ENCODE measurements around the gene HOXD3. TPM values are rescaled to one million over a fixed set of nuclear protein-coding genes. Genes with fewer than 3 reads are reported as not detected.
A peak's percentile ranks its signal among the peaks of the same experiment; 100 is the strongest.

The HOXD3 gene
- total RNA-seq, 2 experiments from 2014 or later, result not detected

- no peak for DNase-seq
- H3K27ac ChIP-seq (ENCODE audit: low read depth in 1 of 2, low read length in 2 of 2), result no peak overlapping the region
- no peak overlapping the region for H3K4me3 ChIP-seq (ENCODE audit: low read length)
- no peaks in the 10 kb centered on the region for H3K9me3 Mint-ChIP-seq
- no peak for TF ChIP-seq CTCF (IDR thresholded peaks at IDR 0.05)
- ChIA-PET POLR2A (no interaction called here), CTCF (no interaction called here)
- H3K27ac Mint-ChIP-seq, result no peak overlapping the region
- peak overlapping the region; percentile 57 for H3K4me3 Mint-ChIP-seq
- H3K36me3 ChIP-seq (ENCODE audit: insufficient read depth, low read length), result no peaks in the 10 kb centered on the region
- H3K27me3 Mint-ChIP-seq, result peaks cover 94% of the 10 kb centered on the region
- peaks cover 0 to 48% of the 10 kb centered on the region in 2 experiments for H3K9me3 ChIP-seq (ENCODE audit: control insufficient read depth in 1 of 2, insufficient read depth in 1 of 2, low read length in 2 of 2)
- ATAC-seq (ENCODE audit: poor library complexity), result no peak
- H3K4me1 ChIP-seq (ENCODE audit: insufficient read depth, low read length), result peaks cover 32% of the 10 kb centered on the region
- H3K27me3 ChIP-seq (ENCODE audit: control insufficient read depth in 1 of 2, insufficient read depth in 2 of 2, low read length in 2 of 2), result peaks cover 88 to 97% of the 10 kb centered on the region in 2 experiments
- intact Hi-C loops (cut with DNase I, micrococcal nuclease), result loop anchor here in 1 of 2 experiments (10.0 kb wide), 1 partner anchor 51 kb away; no protein-coding TSS in a partner anchor
- no peaks in the 10 kb centered on the region for H3K36me3 Mint-ChIP-seq (ENCODE audit: low read depth)
- peaks cover 28% of the 10 kb centered on the region for H3K4me1 Mint-ChIP-seq (ENCODE audit: low read depth)
Measured at GRCh38 chr2:176123411-176124109, 33.5 kb upstream of the HOXD3 start.

- peaks cover 30% of the 10 kb centered on the region for H3K4me1 Mint-ChIP-seq (ENCODE audit: low read depth)
- ATAC-seq (ENCODE audit: poor library complexity) (no peak), DNase-seq (no peak)
- peaks cover 94% of the 10 kb centered on the region for H3K27me3 Mint-ChIP-seq
- Histone ChIP-seq H3K27ac (ENCODE audit: low read depth in 1 of 2, low read length in 2 of 2) (no peak overlapping the region), H3K4me3 (ENCODE audit: low read length) (no peak overlapping the region), H3K27me3 (ENCODE audit: control insufficient read depth in 1 of 2, insufficient read depth in 2 of 2, low read length in 2 of 2) (peaks cover 90 to 98% of the 10 kb centered on the region in 2 experiments), H3K4me1 (ENCODE audit: insufficient read depth, low read length) (peaks cover 37% of the 10 kb centered on the region), H3K9me3 (ENCODE audit: control insufficient read depth in 1 of 2, insufficient read depth in 1 of 2, low read length in 2 of 2) (peaks cover 0 to 50% of the 10 kb centered on the region in 2 experiments), H3K36me3 (ENCODE audit: insufficient read depth, low read length) (no peaks in the 10 kb centered on the region)
- H3K9me3 Mint-ChIP-seq, result no peaks in the 10 kb centered on the region
- POLR2A ChIA-PET, result no interaction called here
- H3K27ac Mint-ChIP-seq, result no peak overlapping the region
- no peak for TF ChIP-seq CTCF (IDR thresholded peaks at IDR 0.05)
- no peaks in the 10 kb centered on the region for H3K36me3 Mint-ChIP-seq (ENCODE audit: low read depth)
- CTCF ChIA-PET, result interaction anchor here (4.4 kb wide), 1 partner anchor 1025 kb away, joined by 32 read pairs; no protein-coding TSS in a partner anchor
- intact Hi-C loops (cut with DNase I, micrococcal nuclease), result loop anchor here in 1 of 2 experiments (10.0 kb wide), 1 partner anchor 50 kb away; no protein-coding TSS in a partner anchor
- H3K4me3 Mint-ChIP-seq, result peak overlapping the region; percentile 57
Measured at GRCh38 chr2:176124110-176124946, 32.8 kb upstream of the HOXD3 start.

GRCh38 chr2:176124947-176125771 lies 31.9 kb upstream of the HOXD3 start:
- ATAC-seq (ENCODE audit: poor library complexity), result no peak
- ChIA-PET POLR2A (no interaction called here), CTCF (interaction anchor here (1.6 to 4.4 kb wide), 3 partner anchors 319 to 1024 kb away, joined by 3 to 42 read pairs (median 32); no protein-coding TSS in a partner anchor)
- Histone ChIP-seq H3K9me3 (ENCODE audit: control insufficient read depth in 1 of 2, insufficient read depth in 1 of 2, low read length in 2 of 2) (peaks cover 0 to 53% of the 10 kb centered on the region in 2 experiments), H3K27ac (ENCODE audit: low read depth in 1 of 2, low read length in 2 of 2) (no peak overlapping the region), H3K4me1 (ENCODE audit: insufficient read depth, low read length) (peaks cover 41% of the 10 kb centered on the region), H3K27me3 (ENCODE audit: control insufficient read depth in 1 of 2, insufficient read depth in 2 of 2, low read length in 2 of 2) (peaks cover 82 to 93% of the 10 kb centered on the region in 2 experiments), H3K4me3 (ENCODE audit: low read length) (no peak overlapping the region), H3K36me3 (ENCODE audit: insufficient read depth, low read length) (no peaks in the 10 kb centered on the region)
- H3K4me3 Mint-ChIP-seq, result peak overlapping the region; percentile 55
- peaks cover 30% of the 10 kb centered on the region for H3K4me1 Mint-ChIP-seq (ENCODE audit: low read depth)
- no peaks in the 10 kb centered on the region for H3K9me3 Mint-ChIP-seq
- intact Hi-C loops (cut with DNase I, micrococcal nuclease), result loop anchor here (5.0 to 10.0 kb wide), 3 partner anchors 50 to 687 kb away; no protein-coding TSS in a partner anchor
- no peak overlapping the region for H3K27ac Mint-ChIP-seq
- peaks cover 87% of the 10 kb centered on the region for H3K27me3 Mint-ChIP-seq
- H3K36me3 Mint-ChIP-seq (ENCODE audit: low read depth), result no peaks in the 10 kb centered on the region
- no peak for TF ChIP-seq CTCF (IDR thresholded peaks at IDR 0.05)
- no peak for DNase-seq

Data from CD4-positive, alpha-beta T cell (primary cell).